ENCODE results near the gene RGS7BP.

Gene RGS7BP

DNA sequence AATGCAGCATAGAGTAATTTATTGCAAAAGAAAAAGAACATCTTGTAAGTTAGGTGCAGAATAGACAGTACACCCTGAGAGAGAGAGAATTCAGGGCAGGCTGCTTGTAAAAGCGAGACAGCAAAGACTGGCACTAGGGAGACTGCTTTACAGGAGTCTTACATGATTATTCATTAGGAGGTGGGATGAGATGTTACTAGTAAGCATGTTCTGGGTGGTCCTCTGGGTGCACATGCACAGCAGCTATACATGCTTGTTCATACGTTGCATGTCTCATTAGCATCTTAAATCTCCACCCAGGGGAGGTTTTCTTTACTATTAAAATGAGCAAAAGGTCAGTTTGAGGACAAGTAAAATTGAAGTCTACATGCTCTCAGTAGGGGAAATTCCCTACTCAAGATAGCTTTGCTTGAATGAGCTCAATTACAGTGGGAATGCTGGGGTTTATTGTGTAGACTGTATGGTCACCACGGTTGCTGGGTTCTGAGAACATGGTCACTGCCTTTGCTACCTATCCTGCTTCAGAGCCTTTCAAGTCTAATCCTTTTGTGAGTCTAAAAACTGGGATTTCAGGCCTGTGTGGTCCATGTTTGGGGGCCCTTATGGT lies 60.6 kb downstream of the RGS7BP start:
- no peak for DNase-seq

DNA sequence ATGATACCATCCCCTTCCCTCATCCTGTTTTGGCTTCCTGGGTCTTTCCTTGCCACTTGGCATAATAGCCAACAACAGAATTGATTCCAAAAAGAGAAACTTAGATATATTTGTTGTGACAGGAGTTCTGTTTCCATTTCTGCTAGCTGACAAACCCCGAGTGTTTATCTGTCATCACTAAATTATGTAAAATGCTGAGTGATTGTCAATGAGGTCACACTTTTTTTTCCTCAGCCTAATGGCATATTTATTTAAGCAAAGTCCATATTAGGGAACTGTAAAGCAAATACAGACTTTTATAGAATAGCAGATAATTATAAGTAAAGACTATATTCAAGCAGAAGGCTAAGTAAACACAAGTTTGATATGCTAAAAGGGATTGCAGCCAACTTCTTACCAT lies 64.0 kb downstream of the RGS7BP start:
- DNase-seq, result no peak

DNA sequence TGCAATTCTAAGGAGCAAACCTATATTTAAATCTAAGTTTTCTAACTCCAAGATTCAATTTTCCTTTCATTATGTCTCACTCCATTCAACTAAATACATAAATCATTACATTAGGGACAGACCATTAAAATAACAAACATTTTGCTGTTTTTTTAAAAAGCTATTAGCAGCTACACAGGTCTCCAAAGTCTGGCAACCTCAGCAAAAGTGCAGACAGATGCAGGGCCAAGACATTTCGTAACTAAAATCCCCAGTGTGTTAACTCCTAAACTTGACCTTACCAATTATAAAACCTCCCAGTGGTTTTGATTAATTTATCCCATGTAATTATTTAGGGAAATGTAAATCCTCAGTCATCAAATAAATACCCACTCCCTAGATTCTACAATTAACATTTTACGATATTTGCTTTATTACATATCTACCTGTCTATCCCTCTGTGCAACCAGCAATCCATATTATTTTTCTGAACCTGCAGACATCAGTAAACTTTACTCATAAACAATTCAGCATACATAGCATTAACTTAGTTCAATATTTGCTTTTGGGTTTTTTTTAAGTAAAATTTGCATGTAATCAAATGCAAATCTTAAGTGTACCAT lies 64.7 kb downstream of the RGS7BP start:
- no peak for DNase-seq

DNA sequence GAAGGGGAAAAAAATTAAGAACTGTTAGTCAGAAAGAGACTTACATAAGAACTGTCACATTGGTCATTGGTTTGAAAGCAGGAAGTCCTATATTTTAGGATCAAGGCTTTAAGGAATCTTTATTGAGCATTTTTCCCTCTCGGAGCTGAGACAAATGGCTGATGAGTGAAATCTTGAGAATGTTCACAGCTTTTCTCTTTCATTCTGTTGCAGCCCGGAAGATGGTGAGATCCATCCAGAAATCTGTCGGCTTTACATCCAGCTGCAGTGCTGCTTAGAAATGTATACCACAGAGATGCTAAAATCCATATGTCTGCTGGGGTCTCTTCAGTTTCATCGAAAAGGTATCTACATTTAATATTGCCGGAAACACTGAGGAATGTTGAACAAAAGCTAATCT lies 69.7 kb downstream of the RGS7BP start:
- DNase-seq, result no peak

DNA sequence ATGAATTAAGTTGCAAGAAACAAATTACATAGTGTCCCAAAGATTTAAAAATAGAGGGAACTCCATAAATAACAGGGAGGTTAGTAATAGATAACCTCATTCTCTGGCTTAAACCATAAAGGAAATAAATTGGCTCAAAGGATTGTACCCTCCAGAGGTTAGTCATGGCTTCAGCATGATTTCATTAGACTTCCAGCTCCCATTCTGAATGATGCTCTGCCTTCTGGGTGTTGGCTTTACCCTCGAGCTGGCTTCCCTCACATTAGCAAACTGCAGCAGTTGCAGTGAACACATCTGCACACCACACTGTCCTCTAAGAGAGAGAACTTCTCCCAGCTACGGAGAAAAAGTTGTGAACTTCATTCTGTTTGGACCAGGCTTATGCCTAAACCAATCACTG lies 70.4 kb downstream of the RGS7BP start:
- DNase-seq, result no peak

DNA sequence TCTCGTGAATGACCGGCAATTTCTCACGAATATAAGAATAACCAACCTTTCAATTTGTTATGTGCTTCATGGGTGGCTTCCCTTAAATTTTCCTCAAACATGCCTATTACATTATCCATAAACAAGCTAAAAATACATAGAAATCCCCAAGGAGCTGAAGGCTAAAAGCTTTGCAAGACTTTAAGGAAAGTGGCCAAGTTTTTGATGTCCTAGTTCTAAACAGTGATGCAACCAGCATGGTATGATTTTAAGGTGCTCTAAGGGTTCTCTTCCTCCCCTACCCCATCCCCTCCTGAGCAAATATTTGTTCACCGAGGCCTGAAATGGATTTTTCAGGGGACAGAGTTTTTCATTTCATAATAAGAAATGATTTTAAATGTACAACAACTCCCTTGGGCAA lies 79.8 kb downstream of the RGS7BP start:
- DNase-seq, result no peak

DNA sequence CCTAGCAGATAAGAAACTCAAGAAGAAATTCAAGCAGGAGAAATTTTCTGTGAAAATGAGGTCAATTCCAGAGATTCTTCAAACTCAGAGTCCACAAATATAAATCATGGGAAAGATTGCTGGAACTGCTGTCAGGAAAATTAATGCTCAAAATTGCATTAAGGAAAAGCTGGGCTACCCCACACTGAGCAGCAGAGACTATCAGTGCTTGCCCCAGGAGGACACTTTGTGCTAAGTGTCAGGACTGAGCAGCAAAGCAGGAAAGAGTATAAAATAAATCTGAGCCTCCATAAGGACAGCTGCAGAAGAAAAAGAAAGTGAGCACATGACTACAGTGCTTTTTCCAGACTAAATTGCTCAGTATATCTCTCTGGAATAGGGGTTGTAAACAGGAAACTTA lies 81.6 kb downstream of the RGS7BP start:
- no peak for DNase-seq

DNA sequence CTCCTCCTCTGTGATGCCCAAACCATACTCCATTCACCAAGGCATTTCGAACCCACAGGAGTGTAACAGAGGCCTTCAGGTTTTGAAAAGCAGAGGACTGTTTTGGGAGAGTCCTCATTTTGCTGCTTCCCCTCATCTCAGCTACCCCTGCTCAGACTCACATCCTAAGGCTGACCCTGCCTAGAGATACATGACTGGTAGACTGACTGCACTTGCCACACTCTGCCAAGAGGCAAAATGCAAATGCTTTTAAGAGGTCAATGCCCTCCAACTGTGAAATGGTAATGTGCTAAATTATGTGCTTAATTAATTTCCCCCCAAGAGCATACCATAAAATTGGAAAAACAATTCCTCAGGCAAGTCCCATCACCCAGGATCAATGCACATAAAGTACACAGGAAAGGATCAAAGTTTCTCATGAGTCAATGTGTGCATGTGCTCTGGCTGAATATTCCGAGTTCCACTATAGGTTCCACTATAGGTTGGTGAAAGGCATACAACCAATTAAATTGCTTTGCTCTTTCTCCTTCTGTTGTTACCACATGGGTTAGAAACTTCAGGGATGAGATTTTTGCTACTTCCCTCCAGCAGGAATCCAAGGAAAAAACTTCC lies 87.0 kb downstream of the RGS7BP start:
- DNase-seq, result no peak

DNA sequence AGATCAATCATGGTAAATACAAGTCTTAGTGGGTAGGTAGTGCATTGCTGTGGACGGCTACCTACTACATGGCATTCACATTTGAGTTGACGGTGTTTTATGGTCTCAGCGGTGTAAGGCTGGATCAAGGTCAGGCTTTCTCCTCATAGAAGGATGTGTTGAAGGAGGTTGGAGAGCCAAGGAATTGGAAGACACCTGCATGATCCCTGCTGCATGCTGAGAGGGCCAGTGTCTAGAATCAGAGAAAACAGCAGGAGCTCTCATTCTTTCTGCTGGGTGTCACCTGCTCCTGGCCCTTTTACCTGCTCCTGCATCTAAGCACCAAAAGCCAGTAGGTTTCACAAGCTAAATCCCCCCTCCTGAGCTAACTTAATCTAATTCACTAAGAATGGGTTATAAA lies 88.2 kb downstream of the RGS7BP start:
- no peak for DNase-seq

DNA sequence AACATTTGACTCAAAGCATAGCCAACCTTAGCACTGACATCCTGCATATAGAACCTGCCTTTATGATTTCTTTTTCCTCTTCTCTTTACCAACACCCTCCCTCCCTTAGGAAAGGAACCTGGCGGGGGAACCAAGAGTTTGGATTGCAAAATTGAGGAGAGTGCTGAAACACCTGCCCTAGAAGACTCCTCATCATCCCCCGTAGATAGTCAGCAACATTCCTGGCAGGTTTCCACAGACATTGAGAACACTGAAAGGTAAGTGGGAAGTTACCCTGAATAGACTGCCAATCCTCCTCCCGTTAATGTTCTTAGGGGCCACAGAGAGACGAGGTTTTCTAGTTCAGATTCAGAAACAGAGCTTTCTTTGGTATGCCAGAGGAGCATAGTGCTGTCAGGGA lies 88.8 kb downstream of the RGS7BP start:
- no peak for DNase-seq

DNA sequence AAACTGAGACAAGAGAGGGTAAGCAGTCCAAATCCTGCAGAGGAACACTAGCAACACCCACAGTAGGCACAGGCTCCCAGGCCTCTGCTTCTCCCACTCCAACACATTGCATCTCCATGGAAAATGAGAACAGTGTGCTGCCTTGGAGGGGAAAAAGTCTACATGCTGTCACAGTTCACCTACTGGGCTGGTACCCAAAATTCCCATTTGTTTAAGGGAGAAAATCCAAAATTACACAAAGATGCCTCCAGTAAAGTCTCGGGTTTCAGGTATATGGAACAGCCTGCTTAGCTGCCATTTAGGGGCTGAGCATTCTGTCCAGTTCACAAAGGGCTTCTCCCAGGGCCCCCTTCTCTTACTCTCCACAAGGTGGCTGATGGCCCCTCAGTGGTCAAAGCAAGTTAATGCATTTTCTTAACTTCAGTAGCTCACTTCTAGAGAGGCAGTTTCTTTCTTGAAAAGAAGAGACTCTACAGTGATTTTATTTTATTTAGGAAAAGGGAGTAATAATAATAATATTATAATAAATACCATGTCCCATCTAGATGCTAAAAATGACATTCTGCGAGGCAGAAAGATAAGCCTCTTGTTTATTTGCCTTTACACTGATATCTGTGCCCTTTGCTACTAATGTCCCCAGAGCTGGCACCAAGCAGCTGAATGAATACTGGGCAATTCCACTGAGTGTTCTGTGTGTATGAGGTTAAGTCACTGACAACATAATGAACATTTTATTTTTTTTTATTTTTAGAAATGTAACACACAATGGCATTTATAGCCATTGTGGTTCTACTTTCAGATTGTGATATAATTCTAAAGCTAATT lies 89.4 kb downstream of the RGS7BP start:
- DNase-seq, result no peak

DNA sequence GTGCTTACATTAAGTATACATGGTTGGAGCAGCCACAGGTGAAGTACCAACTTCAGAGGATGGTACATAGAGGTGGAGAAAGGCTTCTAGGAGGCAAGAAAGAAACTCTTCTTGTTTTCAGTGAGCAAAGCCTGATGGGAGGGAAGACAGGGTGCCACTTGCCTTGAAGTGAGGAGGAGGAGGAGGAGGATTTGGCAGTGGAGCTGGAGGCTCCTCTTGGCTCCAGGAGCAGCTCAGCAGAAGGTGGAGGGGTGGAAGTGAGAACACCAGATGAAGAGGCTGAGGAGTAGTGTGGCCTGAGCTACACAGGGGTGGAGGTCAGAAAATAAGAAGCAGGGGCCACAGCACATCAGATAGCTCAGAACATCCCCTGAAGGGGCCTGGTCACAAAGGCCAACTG lies 93.4 kb downstream of the RGS7BP start:
- DNase-seq, result no peak

DNA sequence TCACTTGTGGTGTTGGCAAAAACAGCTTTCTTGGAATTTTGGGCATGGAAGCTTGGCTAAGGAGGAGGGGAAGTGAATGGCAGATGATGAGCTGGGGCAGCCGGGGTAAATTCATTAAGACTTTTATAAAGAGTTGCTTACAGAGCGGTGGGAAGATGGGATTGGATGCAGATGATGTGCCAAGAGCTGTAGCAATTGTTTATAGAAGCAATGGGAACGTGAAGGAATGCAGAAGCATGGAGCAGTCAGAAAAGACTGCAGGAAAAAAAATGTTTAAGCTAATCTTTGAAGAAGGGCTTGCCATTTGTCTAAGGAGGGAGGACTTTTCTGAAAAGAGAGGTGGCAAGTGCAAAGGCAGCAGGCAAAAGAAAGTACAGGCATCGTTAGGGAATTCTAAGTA lies 97.9 kb downstream of the RGS7BP start:
- no peak for DNase-seq

DNA sequence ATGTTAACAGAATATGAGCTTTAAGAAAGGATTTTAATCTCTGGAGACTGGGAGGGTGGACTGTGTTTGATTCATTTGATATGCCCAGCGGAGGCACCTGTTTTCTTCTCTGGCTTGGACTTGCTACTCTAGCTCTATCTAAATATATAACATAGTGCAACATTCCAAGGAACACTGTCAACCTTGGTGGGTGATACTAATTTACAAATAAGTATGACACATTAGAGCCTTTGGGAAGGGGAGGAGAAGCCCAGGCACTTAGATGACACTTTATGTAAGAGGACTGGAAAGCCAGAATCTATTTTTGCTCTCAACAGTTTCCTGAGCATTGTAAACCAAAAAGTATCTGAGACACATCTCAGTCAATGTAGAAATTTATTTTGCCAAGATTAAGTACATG lies 101.1 kb downstream of the RGS7BP start:
- DNase-seq, result no peak

DNA sequence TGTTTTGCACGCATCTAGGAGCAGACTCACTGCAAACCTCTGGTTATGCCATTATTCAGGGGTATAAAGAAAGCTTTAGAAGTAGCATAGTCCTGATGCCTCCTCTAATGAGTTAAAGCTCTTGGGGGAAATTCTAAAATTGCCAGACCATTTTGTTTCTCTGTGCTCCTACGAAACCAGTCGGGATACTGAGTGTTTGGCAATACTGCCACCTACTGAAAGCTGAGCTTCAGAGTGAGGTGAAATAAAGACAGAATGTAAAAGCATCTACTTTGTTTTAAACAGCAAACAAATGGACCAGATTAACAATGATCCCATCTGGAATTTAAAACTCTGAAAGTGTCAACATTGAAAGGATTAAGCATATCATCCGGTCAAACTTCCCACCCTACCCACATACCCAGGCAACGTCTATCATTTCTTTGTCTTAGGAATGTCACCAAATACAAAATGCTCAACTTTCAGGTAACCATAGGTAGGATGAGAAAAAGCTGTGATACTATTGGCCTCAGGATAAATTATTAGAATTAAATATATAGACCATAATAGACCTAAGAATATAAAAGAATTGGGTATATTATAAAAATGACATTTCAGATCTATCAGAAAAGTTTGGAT lies 106.6 kb downstream of the RGS7BP start:
- DNase-seq, result peak in 1 of 2 experiments; percentile 30

DNA sequence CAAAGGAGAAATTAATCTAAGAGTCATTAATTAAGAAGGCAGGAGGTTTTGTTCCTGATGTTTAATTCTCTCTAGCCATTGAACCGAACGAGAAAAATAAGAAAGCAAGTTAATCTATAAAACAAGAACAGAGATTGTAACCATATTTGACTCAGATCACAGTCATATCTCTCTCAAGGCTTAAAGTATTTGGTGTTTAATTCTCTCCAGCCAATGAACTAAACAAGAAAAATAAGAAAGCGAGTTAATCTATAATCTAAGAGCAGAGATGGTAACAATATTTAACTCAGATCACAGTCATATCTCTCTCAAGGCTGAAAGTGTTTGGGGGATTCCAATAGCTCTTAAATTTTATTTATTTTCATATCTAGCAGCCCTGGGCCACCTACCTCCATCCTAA lies 110.1 kb downstream of the RGS7BP start:
- no peak for DNase-seq

DNA sequence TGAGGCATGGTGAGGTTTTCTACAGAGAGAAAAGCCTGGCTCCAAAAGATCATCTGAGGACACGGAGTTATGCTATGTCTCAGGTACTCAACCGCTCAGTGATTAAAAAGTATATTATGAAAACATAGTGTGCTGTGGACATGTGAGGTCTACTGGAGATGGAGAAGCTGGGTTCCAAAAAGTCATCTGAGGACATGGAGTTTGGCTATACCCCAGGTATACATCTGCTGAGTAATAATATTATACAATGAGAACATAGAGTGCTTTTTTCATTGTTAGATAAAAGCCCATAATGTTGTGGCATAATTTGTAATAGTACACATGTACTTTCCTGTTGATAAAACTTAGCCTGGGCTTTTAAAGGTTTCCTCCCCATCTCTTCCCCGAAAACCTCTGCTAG lies 113.8 kb downstream of the RGS7BP start:
- DNase-seq, result no peak

DNA sequence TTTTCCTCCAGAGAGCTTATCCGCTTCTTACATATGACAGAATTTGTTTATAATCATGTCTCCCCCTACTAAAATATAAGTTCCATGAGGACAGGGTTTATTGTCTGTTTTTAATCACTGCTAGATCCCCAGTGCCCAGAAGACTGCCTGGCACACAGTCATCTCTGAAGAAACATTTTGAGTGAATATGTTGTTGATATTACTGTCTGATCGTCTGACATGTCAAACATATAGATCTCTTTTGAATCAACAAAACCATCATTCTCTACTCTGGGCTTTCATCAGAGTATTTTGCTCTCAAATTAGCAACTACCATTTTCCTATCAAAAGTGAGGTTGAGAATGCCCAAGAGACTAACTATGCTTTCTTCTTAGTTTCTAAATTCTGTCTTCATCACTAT lies 117.2 kb downstream of the RGS7BP start:
- DNase-seq, result no peak

DNA sequence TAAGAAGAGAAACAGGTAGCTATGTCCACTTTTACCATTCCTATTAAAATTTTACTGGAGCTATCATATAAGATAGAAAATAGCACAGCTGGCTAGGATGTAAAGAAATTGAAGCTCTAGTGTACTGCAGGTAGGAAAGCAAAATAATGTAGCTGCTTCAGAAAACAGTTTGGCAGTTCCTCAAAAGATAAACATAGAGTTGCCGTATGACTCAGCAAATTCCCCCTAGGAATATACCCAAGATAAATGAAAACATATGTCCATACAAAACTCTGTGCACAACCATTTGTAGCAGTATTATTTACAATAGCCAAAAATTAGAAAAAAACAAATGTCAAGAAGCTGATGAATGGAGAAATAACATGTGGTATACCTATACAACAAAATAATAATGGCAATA lies 119.9 kb downstream of the RGS7BP start:
- no peak for DNase-seq

DNA sequence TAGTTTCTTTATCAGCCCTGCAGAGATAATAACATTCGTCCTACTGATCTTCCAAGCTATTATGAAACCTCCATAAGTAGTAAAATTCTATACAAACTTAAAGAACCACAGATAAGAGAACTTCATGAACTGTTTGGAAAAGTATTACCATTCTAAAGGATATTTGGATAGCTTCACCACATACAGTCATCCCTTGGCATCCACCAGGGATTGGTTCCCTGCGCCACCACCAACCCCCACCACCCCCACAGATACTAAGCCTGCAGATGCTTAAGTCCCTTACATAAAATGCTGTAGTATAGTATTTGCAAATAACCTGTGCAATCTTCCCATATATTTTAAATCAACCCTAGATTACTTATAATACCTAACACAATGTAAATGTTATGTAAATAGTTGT lies 123.1 kb downstream of the RGS7BP start:
- DNase-seq, result no peak

DNA sequence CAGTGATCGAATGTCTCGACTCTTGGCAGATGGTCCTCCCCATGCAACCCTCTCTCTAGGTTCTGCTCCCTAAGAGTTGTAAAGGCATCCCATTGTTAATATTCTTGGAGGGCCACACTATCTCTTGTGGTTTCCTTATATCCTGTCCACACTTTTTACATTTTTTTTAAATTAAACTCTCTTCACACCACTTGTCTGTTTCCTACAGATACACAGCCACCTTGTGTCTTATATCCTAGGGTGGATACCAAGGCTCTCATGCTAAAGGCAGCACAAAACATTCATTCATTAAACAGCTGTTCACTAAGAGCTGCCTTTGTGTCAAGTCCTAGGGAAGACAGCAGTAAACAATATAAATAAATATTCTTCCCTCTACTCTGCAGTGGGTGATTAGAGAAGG lies 124.0 kb downstream of the RGS7BP start:
- no peak for DNase-seq

DNA sequence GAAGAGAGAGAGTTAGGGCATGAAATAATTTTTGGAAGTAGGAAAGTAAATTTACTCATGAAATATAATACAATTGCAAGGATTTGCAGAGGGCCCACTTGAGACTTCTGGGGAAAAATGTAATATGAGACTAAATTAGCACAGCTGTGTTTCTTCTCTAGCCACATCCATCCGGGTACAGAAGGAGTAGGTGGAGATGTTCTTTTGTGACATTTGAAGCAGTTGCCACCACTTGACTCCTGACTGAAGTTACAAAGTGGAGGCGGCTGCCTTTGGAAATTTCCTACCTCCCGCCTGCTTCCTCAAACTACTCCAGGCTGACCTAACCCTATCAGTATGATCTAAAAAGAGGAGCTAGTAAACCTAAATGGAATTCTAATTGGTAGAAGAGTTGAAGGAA lies 126.4 kb downstream of the RGS7BP start:
- no peak for DNase-seq

DNA sequence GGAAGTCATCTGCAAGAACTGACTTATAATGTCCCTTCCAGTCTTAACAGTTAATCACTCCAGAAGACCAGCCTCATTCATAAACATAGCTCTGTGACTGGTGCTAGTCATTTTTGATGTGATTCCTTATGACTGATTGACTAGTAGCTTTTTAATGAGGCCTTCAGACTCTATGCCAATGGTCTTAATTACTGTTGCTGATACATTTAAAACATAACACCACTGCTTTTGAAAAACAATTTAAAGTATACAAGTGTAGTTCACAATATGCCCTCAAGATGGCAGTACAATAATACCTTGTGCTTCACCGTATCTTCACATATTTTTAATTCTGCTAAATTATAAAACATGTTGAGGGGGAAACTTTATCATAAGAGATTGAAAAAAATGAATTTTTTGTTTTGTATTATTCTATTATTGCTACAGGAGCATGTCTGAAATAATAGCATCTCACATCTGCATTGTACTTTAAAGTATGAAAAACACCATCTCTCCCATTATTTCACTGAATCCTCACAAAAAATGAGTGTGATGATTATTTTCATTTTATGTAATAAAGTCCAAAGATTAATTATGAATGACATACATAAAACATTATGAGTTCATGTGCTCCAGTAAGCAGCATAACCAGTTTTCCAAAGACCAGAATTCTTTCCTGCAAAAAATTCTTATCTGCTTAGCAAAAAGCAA lies 129.3 kb downstream of the RGS7BP start:
- DNase-seq, result peak in 1 of 2 experiments; percentile 4
